ENCODE measurements around the gene RELL2. TPM values are rescaled to one million over a fixed set of nuclear protein-coding genes. Genes with fewer than 3 reads are reported as not detected.
A peak's percentile ranks its signal among the peaks of the same experiment; 100 is the strongest.
"Not testable (repeated sequence)": the region's sequence is repeated elsewhere in the genome, so short reads cannot be mapped to it uniquely, and the experiment has no call there.

RELL2 gene
- total RNA-seq, 4 donors from 2014 or later = 2.3 to 5.4 (median 2.8) TPM

- no peak for ATAC-seq
- H3K27ac ChIP-seq = peak overlapping the region in 3 of 4 donors; percentile 12 to 63 (median 49)
- TF ChIP-seq CTCF (IDR thresholded peaks at IDR 0.05) (no peak), POLR2AphosphoS5 (IDR thresholded peaks at IDR 0.05) (no peak)
- H3K4me3 ChIP-seq = no peak overlapping the region
- H3K4me1 ChIP-seq = peaks cover 0 to 31% (median 13%) of the 10 kb centered on the region in 3 donors
- no peaks in the 10 kb centered on the region for H3K27me3 ChIP-seq
- H3K36me3 ChIP-seq = no peaks in the 10 kb centered on the region
- H3K9me3 ChIP-seq = no peaks in the 10 kb centered on the region
- 54 to 55% methylated on average over 6 of the region's 6 CpGs for WGBS, 2 donors (ENCODE audit: low coverage in 1 of 2)
Observed at GRCh38 chr5:141605523-141606277, 31.1 kb upstream of the RELL2 start.

GRCh38 chr5:141608046-141608445 lies 28.8 kb upstream of the RELL2 start:
- TF ChIP-seq POLR2A (IDR thresholded peaks at IDR 0.05) (no peak), CTCF (IDR thresholded peaks at IDR 0.05) (no peak), EP300 (IDR thresholded peaks at IDR 0.05) (no peak), POLR2AphosphoS5 (IDR thresholded peaks at IDR 0.05) (no peak)
- Histone ChIP-seq H3K27me3 (no peaks in the 10 kb centered on the region), H3K4me1 (peaks cover 0 to 33% (median 13%) of the 10 kb centered on the region in 3 donors), H3K9me3 (no peaks in the 10 kb centered on the region), H3K4me3 (no peak overlapping the region), H3K36me3 (no peaks in the 10 kb centered on the region), H3K27ac (no peak overlapping the region)
- ATAC-seq = no peak
- 67 to 84% methylated on average over 2 of the region's 2 CpGs for WGBS, 2 donors (ENCODE audit: low coverage in 1 of 2)

GRCh38 chr5:141608557-141608956 lies 28.2 kb upstream of the RELL2 start:
- Histone ChIP-seq H3K27ac (no peak overlapping the region), H3K27me3 (no peaks in the 10 kb centered on the region), H3K9me3 (no peaks in the 10 kb centered on the region), H3K4me1 (peaks cover 0 to 37% (median 12%) of the 10 kb centered on the region in 3 donors), H3K4me3 (no peak overlapping the region), H3K36me3 (no peaks in the 10 kb centered on the region)
- no peak for TF ChIP-seq EP300 (IDR thresholded peaks at IDR 0.05)
- TF ChIP-seq POLR2A (IDR thresholded peaks at IDR 0.05) = no peak
- TF ChIP-seq CTCF (IDR thresholded peaks at IDR 0.05) = no peak
- TF ChIP-seq POLR2AphosphoS5 (IDR thresholded peaks at IDR 0.05) = no peak
- WGBS, 2 donors (ENCODE audit: low coverage in 1 of 2) = 57 to 75% methylated on average over 1 of the region's 1 CpG
- no peak for ATAC-seq

GRCh38 chr5:141609044-141609443 lies 27.8 kb upstream of the RELL2 start:
- WGBS, 2 donors (ENCODE audit: low coverage in 1 of 2) = 93 to 96% methylated on average over 3 of the region's 3 CpGs
- Histone ChIP-seq H3K36me3 (no peaks in the 10 kb centered on the region), H3K4me3 (no peak overlapping the region), H3K4me1 (peaks cover 0 to 37% (median 9%) of the 10 kb centered on the region in 3 donors), H3K9me3 (no peaks in the 10 kb centered on the region), H3K27ac (no peak overlapping the region), H3K27me3 (no peaks in the 10 kb centered on the region)
- no peak for TF ChIP-seq POLR2A (IDR thresholded peaks at IDR 0.05)
- ATAC-seq = no peak

GRCh38 chr5:141609921-141610320 lies 26.9 kb upstream of the RELL2 start:
- 95 to 98% methylated on average over 5 of the region's 7 CpGs for WGBS, 2 donors (ENCODE audit: low coverage in 1 of 2)
- H3K4me1 ChIP-seq = peaks cover 0 to 29% (median 5%) of the 10 kb centered on the region in 3 donors

GRCh38 chr5:141611289-141611688 lies 25.5 kb upstream of the RELL2 start:
- Histone ChIP-seq H3K9me3 (no peaks in the 10 kb centered on the region), H3K4me1 (peaks cover 0 to 25% (median 2%) of the 10 kb centered on the region in 3 donors), H3K4me3 (no peak overlapping the region), H3K36me3 (no peaks in the 10 kb centered on the region), H3K27me3 (no peaks in the 10 kb centered on the region), H3K27ac (no peak overlapping the region)
- 97 to 100% methylated on average over 1 to 3 of the region's 3 CpGs for WGBS, 2 donors (ENCODE audit: low coverage in 1 of 2)
- TF ChIP-seq EP300 (IDR thresholded peaks at IDR 0.05) = no peak
- TF ChIP-seq POLR2A (IDR thresholded peaks at IDR 0.05) = no peak
- TF ChIP-seq CTCF (IDR thresholded peaks at IDR 0.05) = no peak
- no peak for TF ChIP-seq POLR2AphosphoS5 (IDR thresholded peaks at IDR 0.05)
- no peak for ATAC-seq

More at GRCh38 chr5:141609921-141610320, 26.9 kb upstream of the RELL2 start:
- H3K9me3 ChIP-seq, ATAC-seq, H3K4me3 ChIP-seq, H3K36me3 ChIP-seq, H3K27me3 ChIP-seq, H3K27ac ChIP-seq: not testable (repeated sequence)
